Measurements from ENCODE around the gene MYBPC3. TPM values are rescaled to one million over a fixed set of nuclear protein-coding genes. Genes with fewer than 3 reads are reported as not detected.

Gene MYBPC3
- total and polyA plus RNA-seq, 2 donors (not counting 3 experiments of a cell fraction or from before 2014, with no cell fraction given), result not detected

GRCh38 chr11:47392546-47393162, 40.2 kb upstream of the MYBPC3 start:
- H3K79me2 ChIP-seq (ENCODE audit: control insufficient read depth, insufficient read depth, low read length), result no peaks in the 10 kb centered on the region
- no peaks in the 10 kb centered on the region for H3K27me3 ChIP-seq (ENCODE audit: control insufficient read depth in 2 of 2, insufficient read depth in 2 of 2, low read length in 2 of 2)
- no peak overlapping the region for H3K27ac ChIP-seq (ENCODE audit: insufficient read depth, low read depth, low read length)
- CTCF ChIA-PET, result interaction anchor here (0.9 to 5.5 kb wide), 4 partner anchors 16 to 38 kb away, joined by 4 to 76 read pairs (median 4); partner anchors contain the start of gene SLC39A13
- FAIRE-seq (no peak), DNase-seq (ENCODE audit: low read depth, low spot score) (no peak)
- H2AFZ ChIP-seq (ENCODE audit: low read depth, low read length), result no peak overlapping the region
- TF ChIP-seq MAX (IDR thresholded peaks at IDR 0.05; ENCODE audit: insufficient read depth, insufficient read length) (no peak), POLR2AphosphoS5 (IDR thresholded peaks at IDR 0.05; ENCODE audit: insufficient read depth, low read depth, low read length) (no peak), FOS (IDR thresholded peaks at IDR 0.05; ENCODE audit: borderline replicate concordance, insufficient read depth, low read length) (no peak), CTCF (IDR thresholded peaks at IDR 0.05; ENCODE audit: extremely low read depth in 1 of 2, insufficient read depth in 1 of 2, low read depth in 1 of 2, low read length in 2 of 2) (no peak), EZH2 (IDR thresholded peaks at IDR 0.05; ENCODE audit: borderline replicate concordance, low read depth, low read length, severe bottlenecking) (no peak), GATA2 (IDR thresholded peaks at IDR 0.05; ENCODE audit: insufficient read depth, insufficient read length, low read depth, low read length) (no peak), MYC (IDR thresholded peaks at IDR 0.05; ENCODE audit: low read depth, low read length) (no peak), POLR2A (IDR thresholded peaks at IDR 0.05; ENCODE audit: low read depth, low read length) (no peak), JUN (IDR thresholded peaks at IDR 0.05; ENCODE audit: borderline replicate concordance, insufficient read depth, insufficient read length, low read depth) (no peak)
- BruUV-seq (replicated peaks), result no TSS peak
- H4K20me1 ChIP-seq (replicated peaks; ENCODE audit: control insufficient read depth, extremely low read depth, insufficient read depth, low read length), result no peaks in the 10 kb centered on the region
- H3K9ac ChIP-seq (replicated peaks; ENCODE audit: extremely low read depth, insufficient read depth, low read length), result no peak overlapping the region
- peaks cover 21% of the 10 kb centered on the region for H3K4me1 ChIP-seq (ENCODE audit: control insufficient read depth, extremely low read depth, insufficient read depth, low read length)
- no peak overlapping the region for H3K4me3 ChIP-seq (replicated peaks in 1 of 3; ENCODE audit: insufficient read depth in 1 of 3, low read depth in 1 of 3, low read length in 3 of 3)
- intact Hi-C loops (cut with micrococcal nuclease) (no loop called here), dilution Hi-C loops (cut with MboI; ENCODE audit: extremely low pct_ligation_motif_present, low sequenced_read_pairs) (no loop called here)
- H3K9me3 ChIP-seq (replicated peaks; ENCODE audit: control insufficient read depth, insufficient read depth, low read length), result no peaks in the 10 kb centered on the region
- H3K36me3 ChIP-seq (ENCODE audit: control insufficient read depth in 2 of 2, extremely low read depth in 1 of 2, insufficient read depth in 2 of 2, low read length in 2 of 2), result no peaks in the 10 kb centered on the region
- POLR2A ChIA-PET, result no interaction called here
- no peaks in the 10 kb centered on the region for H3K9me1 ChIP-seq (replicated peaks; ENCODE audit: control insufficient read depth, extremely low read depth, insufficient read depth, low read length)
- H3K4me2 ChIP-seq (ENCODE audit: insufficient read depth, low read length), result no peak overlapping the region

Measured in endothelial cell of umbilical vein (primary cell).